Inflammatory macrophage treated with lipopolysaccharide for 1 hour (primary cell): Measurements from ENCODE around the gene KCNMA1.
A peak's percentile ranks its signal among the peaks of the same experiment; 100 is the strongest.

Experiments used
- DNase-seq, 2 donors: peaks; one replicate each; pipeline ENCODE4 v3.0.0-alpha.2; 2020 to 2022

KCNMA1 gene

GRCh38 chr10:77386365-77386764 is 251.2 kb downstream of the KCNMA1 start:
- DNase-seq = no peak

- no peak for DNase-seq
Measured at GRCh38 chr10:77385315-77385714, 252.3 kb downstream of the KCNMA1 start.

- no peak for DNase-seq
Measured at GRCh38 chr10:77383861-77384553, 253.6 kb downstream of the KCNMA1 start.

GRCh38 chr10:77381750-77382149 is 255.9 kb downstream of the KCNMA1 start:
- no peak for DNase-seq

- DNase-seq = no peak
Measured at GRCh38 chr10:77380723-77381122, 256.9 kb downstream of the KCNMA1 start.

- no peak for DNase-seq
Measured at GRCh38 chr10:77380191-77380590, 257.4 kb downstream of the KCNMA1 start.

- DNase-seq = no peak
Measured at GRCh38 chr10:77378366-77379349, 258.9 kb downstream of the KCNMA1 start.

- no peak for DNase-seq
Measured at GRCh38 chr10:77377678-77378352, 259.8 kb downstream of the KCNMA1 start.

- no peak for DNase-seq
Measured at GRCh38 chr10:77377034-77377433, 260.6 kb downstream of the KCNMA1 start.

- no peak for DNase-seq
Measured at GRCh38 chr10:77374189-77374656, 263.4 kb downstream of the KCNMA1 start.

- DNase-seq = no peak
Measured at GRCh38 chr10:77371848-77372799, 265.5 kb downstream of the KCNMA1 start.

- DNase-seq = no peak
Measured at GRCh38 chr10:77371421-77371820, 266.2 kb downstream of the KCNMA1 start.

- DNase-seq = no peak
Measured at GRCh38 chr10:77368006-77368405, 269.6 kb downstream of the KCNMA1 start.

- no peak for DNase-seq
Measured at GRCh38 chr10:77363210-77363609, 274.4 kb downstream of the KCNMA1 start.

- DNase-seq = no peak
Measured at GRCh38 chr10:77361831-77362230, 275.8 kb downstream of the KCNMA1 start.

- no peak for DNase-seq
Measured at GRCh38 chr10:77361426-77361825, 276.2 kb downstream of the KCNMA1 start.

GRCh38 chr10:77360835-77361234 is 276.8 kb downstream of the KCNMA1 start:
- no peak for DNase-seq

- no peak for DNase-seq
Measured at GRCh38 chr10:77359950-77360520, 277.6 kb downstream of the KCNMA1 start.

- no peak for DNase-seq
Measured at GRCh38 chr10:77359287-77359691, 278.3 kb downstream of the KCNMA1 start.

GRCh38 chr10:77358656-77359055 is 279.0 kb downstream of the KCNMA1 start:
- peak; percentile 6 to 57 for DNase-seq

GRCh38 chr10:77357611-77358310 is 279.8 kb downstream of the KCNMA1 start:
- no peak for DNase-seq
